Measurements from ENCODE around the gene MGP.

- TF ChIP-seq KLF16 (tag by site-specific recombination; IDR thresholded peaks at IDR 0.05) (no peak), CTCF (tag by site-specific recombination; IDR thresholded peaks at IDR 0.05) (no peak), YY1 (tag by site-specific recombination; IDR thresholded peaks at IDR 0.05) (no peak), ZNF776 (tag by site-specific recombination; IDR thresholded peaks at IDR 0.05; ENCODE audit: borderline replicate concordance) (no peak), ZNF558 (tag by site-specific recombination; IDR thresholded peaks at IDR 0.05) (no peak), YY2 (tag by site-specific recombination; IDR thresholded peaks at IDR 0.05) (no peak), ZNF175 (tag by site-specific recombination; IDR thresholded peaks at IDR 0.05) (no peak), ZNF140 (tag by site-specific recombination; IDR thresholded peaks at IDR 0.05) (no peak), ZBTB7A (tag by site-specific recombination; IDR thresholded peaks at IDR 0.05; ENCODE audit: low read depth) (no peak), PRDM2 (tag by site-specific recombination; IDR thresholded peaks at IDR 0.05; ENCODE audit: borderline replicate concordance) (no peak)
These were observed 11.0 kb upstream of the MGP start for GRCh38 chr12:14896521-14897169.
